ENCODE measurements around the gene LDLRAD3. TPM values are rescaled to one million over a fixed set of nuclear protein-coding genes. Genes with fewer than 3 reads are reported as not detected.

The LDLRAD3 gene
- total RNA-seq, 1 donor from 2014 or later = 35.6 TPM

DNA sequence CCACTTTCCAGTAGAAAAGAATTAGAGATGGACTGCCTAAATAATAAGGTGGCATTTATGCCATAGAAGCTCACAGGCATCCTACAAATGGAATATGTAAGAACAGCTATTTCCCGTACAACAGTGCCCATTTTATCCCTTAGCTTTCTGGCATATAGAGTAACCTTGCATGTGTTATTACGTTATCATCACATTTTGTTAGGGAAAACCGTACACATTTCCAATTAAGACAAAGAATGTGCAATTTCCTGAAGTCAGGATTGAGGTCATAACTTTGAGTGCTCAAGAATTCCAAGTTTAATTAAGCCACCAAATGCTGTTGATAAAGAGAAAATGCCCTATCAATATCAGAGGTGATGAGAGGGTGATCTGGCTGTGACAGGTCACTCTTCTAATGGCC lies 58.9 kb downstream of the LDLRAD3 start:
- no peak for DNase-seq (ENCODE audit: low spot score)
- Mint-ChIP-seq H3K4me1 (peaks cover 31% of the 10 kb centered on the region), H3K27ac (no peak overlapping the region), H3K36me3 (peaks cover 21% of the 10 kb centered on the region), H3K4me3 (no peak overlapping the region), H3K9me3 (peaks cover 31% of the 10 kb centered on the region), H3K27me3 (ENCODE audit: insufficient read depth, low read depth) (peaks cover 9% of the 10 kb centered on the region)
- Histone ChIP-seq H2AFZ (replicated peaks) (no peak overlapping the region), H3K36me3 (no peaks in the 10 kb centered on the region), H3K27me3 (no peaks in the 10 kb centered on the region), H3K27ac (peak overlapping the region; percentile 98), H3K4me1 (peaks cover 55% of the 10 kb centered on the region), H3K4me2 (peak overlapping the region; percentile 73), H3F3A (ENCODE audit: low read depth) (peaks cover 35% of the 10 kb centered on the region), H4K20me1 (ENCODE audit: low read depth) (no peaks in the 10 kb centered on the region), H3K9ac (no peak overlapping the region), H3K9me3 (ENCODE audit: low read depth) (peaks cover 16% of the 10 kb centered on the region), H3K79me2 (ENCODE audit: low read depth) (peaks cover 98% of the 10 kb centered on the region), H3K4me3 (no peak overlapping the region)
- TF ChIP-seq EZH2 (IDR thresholded peaks at IDR 0.05) (no peak), EZH2phosphoT487 (IDR thresholded peaks at IDR 0.05) (no peak)
- TF ChIP-seq, protein P1, sequence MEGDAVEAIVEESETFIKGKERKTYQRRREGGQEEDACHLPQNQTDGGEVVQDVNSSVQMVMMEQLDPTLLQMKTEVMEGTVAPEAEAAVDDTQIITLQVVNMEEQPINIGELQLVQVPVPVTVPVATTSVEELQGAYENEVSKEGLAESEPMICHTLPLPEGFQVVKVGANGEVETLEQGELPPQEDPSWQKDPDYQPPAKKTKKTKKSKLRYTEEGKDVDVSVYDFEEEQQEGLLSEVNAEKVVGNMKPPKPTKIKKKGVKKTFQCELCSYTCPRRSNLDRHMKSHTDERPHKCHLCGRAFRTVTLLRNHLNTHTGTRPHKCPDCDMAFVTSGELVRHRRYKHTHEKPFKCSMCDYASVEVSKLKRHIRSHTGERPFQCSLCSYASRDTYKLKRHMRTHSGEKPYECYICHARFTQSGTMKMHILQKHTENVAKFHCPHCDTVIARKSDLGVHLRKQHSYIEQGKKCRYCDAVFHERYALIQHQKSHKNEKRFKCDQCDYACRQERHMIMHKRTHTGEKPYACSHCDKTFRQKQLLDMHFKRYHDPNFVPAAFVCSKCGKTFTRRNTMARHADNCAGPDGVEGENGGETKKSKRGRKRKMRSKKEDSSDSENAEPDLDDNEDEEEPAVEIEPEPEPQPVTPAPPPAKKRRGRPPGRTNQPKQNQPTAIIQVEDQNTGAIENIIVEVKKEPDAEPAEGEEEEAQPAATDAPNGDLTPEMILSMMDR (IDR thresholded peaks at IDR 0.05) = no peak

DNA sequence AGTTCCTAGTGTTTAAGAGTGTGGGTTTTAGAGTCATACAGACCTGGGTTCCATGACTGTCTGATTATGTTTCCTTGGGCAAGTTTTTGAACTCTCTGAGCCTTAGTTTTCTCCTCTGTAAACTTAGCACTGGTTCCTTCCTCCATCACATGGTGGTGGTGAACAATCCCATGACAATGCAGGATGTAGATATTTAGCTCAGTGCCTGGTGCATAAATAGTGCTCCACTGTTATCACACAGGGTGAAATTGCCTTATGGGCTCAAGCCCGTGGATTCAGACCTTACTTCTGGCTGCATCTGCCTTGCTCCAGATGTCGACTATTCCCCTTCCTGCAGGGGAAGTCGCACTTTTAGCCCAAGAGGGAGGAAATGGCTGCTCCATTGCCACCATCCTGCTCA lies 62.7 kb downstream of the LDLRAD3 start:
- Mint-ChIP-seq H3K36me3 (peaks cover 15% of the 10 kb centered on the region), H3K4me1 (peaks cover 21% of the 10 kb centered on the region), H3K27me3 (ENCODE audit: insufficient read depth, low read depth) (peaks cover 7% of the 10 kb centered on the region), H3K4me3 (no peak overlapping the region), H3K27ac (no peak overlapping the region), H3K9me3 (peaks cover 28% of the 10 kb centered on the region)
- Histone ChIP-seq H3K9ac (no peak overlapping the region), H3K27me3 (no peaks in the 10 kb centered on the region), H2AFZ (replicated peaks) (no peak overlapping the region), H4K20me1 (ENCODE audit: low read depth) (no peaks in the 10 kb centered on the region), H3K4me2 (no peak overlapping the region), H3K79me2 (ENCODE audit: low read depth) (peaks cover 98% of the 10 kb centered on the region), H3K27ac (no peak overlapping the region), H3K9me3 (ENCODE audit: low read depth) (peaks cover 16% of the 10 kb centered on the region), H3F3A (ENCODE audit: low read depth) (peaks cover 18% of the 10 kb centered on the region), H3K4me3 (no peak overlapping the region), H3K36me3 (no peaks in the 10 kb centered on the region), H3K4me1 (peaks cover 47% of the 10 kb centered on the region)
- TF ChIP-seq, protein P1 (IDR thresholded peaks at IDR 0.05) = no peak
- no peak for DNase-seq (ENCODE audit: low spot score)

DNA sequence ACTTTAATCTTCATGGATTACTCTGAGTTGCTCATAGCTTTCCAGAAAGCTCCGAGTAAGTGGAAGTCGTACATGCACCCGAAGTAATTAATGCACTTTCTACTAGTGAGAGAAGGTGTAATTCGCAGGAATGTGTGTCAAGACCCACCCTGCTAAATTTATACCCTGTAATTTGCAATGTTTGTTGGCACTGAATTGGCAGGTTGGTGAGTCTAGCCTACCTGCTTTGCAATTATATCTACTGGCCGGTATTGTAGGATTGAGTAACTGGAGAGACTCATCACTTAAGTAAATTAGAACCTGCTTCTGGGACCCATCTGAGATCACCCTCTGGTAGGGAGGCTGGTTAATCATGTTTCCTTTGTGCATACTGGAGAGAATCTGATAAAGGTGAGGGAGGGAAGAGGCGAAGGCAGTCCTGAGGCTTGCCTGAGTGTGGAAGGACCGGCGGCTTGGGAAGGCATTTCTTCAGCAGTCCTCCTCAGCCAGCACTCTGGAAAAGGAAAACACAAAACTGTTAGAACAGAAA lies 63.3 kb downstream of the LDLRAD3 start:
- Mint-ChIP-seq H3K9me3 (peaks cover 28% of the 10 kb centered on the region), H3K36me3 (peaks cover 15% of the 10 kb centered on the region), H3K4me1 (peaks cover 15% of the 10 kb centered on the region), H3K27ac (no peak overlapping the region), H3K4me3 (no peak overlapping the region), H3K27me3 (ENCODE audit: insufficient read depth, low read depth) (peaks cover 7% of the 10 kb centered on the region)
- Histone ChIP-seq H3K27me3 (no peaks in the 10 kb centered on the region), H3F3A (ENCODE audit: low read depth) (peaks cover 12% of the 10 kb centered on the region), H3K4me3 (no peak overlapping the region), H3K27ac (no peak overlapping the region), H3K36me3 (no peaks in the 10 kb centered on the region), H2AFZ (replicated peaks) (no peak overlapping the region), H3K4me1 (peaks cover 41% of the 10 kb centered on the region), H3K4me2 (no peak overlapping the region), H3K9ac (no peak overlapping the region), H3K79me2 (ENCODE audit: low read depth) (peaks cover 98% of the 10 kb centered on the region), H3K9me3 (ENCODE audit: low read depth) (peaks cover 16% of the 10 kb centered on the region), H4K20me1 (ENCODE audit: low read depth) (no peaks in the 10 kb centered on the region)
- DNase-seq (ENCODE audit: low spot score) = no peak
- TF ChIP-seq, protein P1 (IDR thresholded peaks at IDR 0.05) = no peak
- TF ChIP-seq EZH2phosphoT487 (IDR thresholded peaks at IDR 0.05) (no peak), EZH2 (IDR thresholded peaks at IDR 0.05) (no peak)
